Measurements from ENCODE around the gene FOXK1.

- TF ChIP-seq BCL6 (CRISPR knock-in tag; IDR thresholded peaks at IDR 0.05), result no peak
- no peak for TF ChIP-seq TCF12 (IDR thresholded peaks at IDR 0.05)
- no peak for TF ChIP-seq TCF12 (CRISPR knock-in tag; IDR thresholded peaks at IDR 0.05)
- no peak for TF ChIP-seq BRCA1 (CRISPR knock-in tag; IDR thresholded peaks at IDR 0.05)
- TF ChIP-seq DPF2 (CRISPR knock-in tag; IDR thresholded peaks at IDR 0.05; ENCODE audit: borderline replicate concordance, low read depth), result no peak
These were observed 127.6 kb downstream of the FOXK1 start for GRCh38 chr7:4809666-4810065.

Measured in HepG2 (cell line).